Stimulated activated CD8-positive, alpha-beta memory T cell treated with anti-CD3 and anti-CD28 coated beads, Interleukin-4, amount 100 ng/mL, for 4 hours (primary cell): ENCODE results near the gene SETBP1.

Experiments used
- DNase-seq, 2 donors: peaks; one replicate each; pipeline ENCODE4 v3.0.0-alpha.2; 2020; ENCODE audit warnings: low read depth in 2 of 2, low spot score in 1 of 2

The SETBP1 gene

GRCh38 chr18:44959013-44959412, 278.3 kb downstream of the SETBP1 start:
- DNase-seq: no peak

DNA sequence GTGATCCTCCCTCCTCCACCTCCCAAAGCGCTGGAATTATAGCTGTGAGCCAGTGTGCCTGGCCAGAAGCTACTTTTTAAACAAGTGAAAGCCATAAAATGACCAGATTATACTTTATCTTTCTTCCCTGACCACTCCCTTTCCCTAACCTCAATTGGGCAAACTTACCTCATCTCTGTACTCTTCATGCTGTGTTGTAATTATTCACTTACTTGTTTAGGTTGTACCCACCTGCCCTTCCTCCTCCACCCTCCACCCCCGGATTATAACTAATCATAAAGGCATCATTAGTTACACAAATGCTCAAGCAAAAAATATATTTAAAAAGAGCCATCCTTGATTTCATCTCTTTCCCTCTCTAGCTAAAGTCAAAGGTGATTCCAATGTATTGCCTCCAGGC, 279.9 kb downstream of the SETBP1 start:
- DNase-seq: no peak

DNA sequence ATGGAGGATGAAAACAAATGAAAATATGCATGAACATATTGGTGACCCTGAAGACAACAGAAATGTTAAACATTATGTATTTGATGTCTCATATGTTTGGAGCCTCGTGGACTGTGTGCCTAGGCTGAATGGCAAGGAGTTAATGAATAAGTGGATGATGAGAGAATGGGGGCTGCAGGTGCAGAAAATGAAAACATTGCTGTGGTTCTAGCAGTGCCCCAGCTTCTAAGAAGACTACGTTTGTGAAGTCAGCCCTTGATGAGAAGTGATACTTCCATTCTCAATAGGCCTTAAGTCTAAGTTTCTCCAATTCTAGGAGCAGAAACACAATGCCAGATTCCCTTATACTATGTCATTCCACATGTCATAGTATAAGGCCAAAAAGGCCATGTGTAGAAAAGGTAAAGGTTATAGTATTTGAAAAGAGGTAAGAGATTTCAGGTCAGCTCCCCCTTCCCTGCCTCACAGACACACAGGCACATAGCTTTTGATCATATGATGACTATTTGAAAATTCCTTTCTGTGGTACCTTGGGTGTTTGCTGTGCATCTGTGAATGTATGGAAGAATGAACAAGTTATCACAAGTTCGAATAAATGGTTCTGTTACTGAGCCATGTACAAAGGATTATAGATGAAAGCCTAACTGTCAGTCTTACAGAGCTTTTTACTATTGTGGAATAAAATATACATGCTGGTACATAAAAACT, 280.8 kb downstream of the SETBP1 start:
- no peak for DNase-seq

GRCh38 chr18:44967599-44967998, 286.9 kb downstream of the SETBP1 start:
- no peak for DNase-seq

DNA sequence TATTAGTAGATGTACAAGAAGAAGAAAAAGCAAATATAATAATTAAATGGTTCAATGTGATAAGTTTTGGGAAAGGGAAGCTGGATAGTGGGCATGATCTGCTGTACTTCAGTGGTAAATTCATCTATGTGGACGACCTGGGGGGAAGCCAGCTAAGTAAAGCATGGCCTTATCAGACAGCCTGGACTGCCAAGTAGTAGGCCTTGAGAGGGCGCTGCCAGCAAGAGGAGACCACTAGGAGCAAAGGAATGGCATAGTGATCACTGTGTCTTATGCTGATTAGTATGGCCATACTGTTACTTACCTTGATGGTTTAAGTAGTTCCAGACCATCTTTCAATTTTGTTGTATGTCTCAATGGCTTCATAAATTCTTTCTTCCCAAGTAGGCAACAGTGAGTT, 287.6 kb downstream of the SETBP1 start:
- DNase-seq: no peak

GRCh38 chr18:44969214-44969795, 288.6 kb downstream of the SETBP1 start:
- no peak for DNase-seq

DNA sequence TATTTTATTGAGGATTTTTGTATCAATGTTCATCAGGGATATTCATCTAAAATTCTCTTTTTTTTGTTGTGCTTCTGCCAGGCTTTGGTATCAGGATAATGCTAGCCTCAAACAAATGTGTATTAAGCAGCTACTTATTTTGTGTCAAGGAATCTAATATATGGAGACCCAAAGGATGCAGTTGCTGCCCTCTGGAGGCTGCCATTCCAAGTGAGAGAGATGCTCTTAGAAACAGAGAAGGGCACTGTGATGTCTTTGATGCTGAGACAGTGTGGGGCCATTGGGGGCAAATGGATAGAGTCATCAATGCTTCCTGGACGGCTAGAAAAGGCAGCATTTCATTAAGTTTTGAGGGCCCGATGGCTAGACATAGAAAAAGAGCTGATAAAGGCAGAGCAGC, 292.6 kb downstream of the SETBP1 start:
- no peak for DNase-seq

- DNase-seq: no peak
These were observed 293.5 kb downstream of the SETBP1 start for GRCh38 chr18:44974174-44974573.

GRCh38 chr18:44977856-44978255, 297.2 kb downstream of the SETBP1 start:
- no peak for DNase-seq

DNA sequence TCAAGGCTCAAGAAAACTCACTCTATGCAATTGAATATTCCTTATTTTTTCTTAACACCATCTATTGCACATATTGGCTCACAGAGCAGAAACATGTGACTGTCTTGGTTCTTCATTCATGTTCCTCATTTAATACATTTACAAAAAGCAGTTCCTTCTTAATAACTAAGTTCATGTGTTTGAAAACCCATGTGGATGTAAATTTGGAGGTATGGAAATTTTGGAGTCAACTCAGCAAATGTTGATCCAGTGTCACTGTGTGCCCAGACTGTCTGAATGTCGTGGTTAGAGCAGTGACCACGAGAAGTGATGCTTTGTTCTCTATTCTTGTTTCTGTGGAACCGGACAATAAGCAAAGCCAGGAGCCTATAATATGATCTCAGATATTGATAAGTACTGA, 299.1 kb downstream of the SETBP1 start:
- no peak for DNase-seq

DNA sequence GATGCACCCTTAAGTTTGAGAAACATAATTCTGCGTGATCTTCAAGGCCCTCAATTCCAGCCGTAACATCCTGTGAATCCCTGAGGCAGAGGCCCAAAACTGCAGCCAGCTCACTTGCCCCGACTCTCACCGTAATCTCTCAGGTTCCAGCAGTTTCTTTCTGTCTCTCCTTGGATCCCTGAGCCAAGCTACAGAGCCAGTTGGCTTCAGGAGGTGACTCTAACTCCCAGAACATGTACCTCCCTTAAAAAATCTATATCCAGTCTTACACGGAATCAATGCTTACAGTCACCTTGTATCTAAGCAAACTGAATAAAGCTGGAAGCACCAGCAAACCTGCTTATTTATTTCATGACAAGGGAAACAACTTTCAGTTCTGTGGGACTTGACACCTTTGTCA, 300.4 kb downstream of the SETBP1 start:
- no peak for DNase-seq

DNA sequence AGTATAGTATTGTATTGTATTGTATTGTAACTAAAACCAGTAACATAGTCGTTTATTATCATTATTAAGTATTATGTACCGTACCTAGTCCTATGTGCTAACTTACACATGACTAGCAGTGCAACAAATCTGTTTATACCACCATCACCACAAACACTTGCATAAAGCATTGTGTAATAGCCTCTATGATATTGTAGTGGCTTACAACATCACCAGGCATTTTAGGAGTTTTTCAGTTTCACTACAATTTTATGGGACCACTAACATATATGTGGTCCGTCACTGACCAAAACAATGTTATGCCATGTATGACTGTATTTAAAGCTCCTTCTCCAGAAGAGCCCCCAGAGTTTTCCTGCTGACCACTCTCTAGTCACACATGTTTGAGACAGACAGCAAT, 306.2 kb downstream of the SETBP1 start:
- no peak for DNase-seq

- no peak for DNase-seq
These were observed 306.7 kb downstream of the SETBP1 start for GRCh38 chr18:44987371-44987770.

DNA sequence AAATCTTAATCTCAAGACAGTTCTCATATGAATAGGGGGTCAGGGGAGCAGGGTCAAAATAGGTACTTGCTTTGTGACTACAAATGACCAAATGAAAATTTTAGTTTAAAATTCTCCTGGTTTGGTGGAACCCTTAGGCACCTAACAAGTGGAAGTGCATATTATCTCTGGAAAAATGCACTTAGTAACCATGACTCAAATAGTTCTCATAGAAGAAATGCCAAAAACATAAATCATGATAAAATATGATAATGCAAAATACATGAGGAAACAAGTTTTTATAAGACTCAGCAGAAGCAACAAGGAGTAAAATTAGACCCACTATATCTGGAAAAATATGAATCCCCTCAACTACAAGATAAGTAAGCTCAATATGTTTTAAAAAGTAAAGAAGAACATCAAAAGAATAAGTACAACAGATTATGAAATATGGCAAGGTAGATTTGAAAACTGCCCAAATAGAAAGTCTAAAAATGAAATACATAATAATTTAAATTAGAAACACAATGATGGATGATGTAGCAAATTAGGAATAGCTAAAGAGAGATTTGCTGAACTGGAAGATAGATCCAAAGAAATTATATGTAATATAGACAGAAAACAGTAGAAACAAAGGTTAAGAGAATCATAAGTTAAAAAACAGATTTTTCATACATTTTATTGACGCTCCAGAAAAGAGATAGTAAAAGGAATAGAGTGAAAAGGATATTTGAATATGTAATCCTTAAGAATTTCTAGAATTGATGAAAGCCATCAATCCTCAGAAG, 308.3 kb downstream of the SETBP1 start:
- DNase-seq: no peak

GRCh38 chr18:44996261-44996660, 315.6 kb downstream of the SETBP1 start:
- no peak for DNase-seq

- no peak for DNase-seq
These were observed 316.5 kb downstream of the SETBP1 start for GRCh38 chr18:44997174-44997573.

GRCh38 chr18:44998360-44998759, 317.7 kb downstream of the SETBP1 start:
- no peak for DNase-seq

DNA sequence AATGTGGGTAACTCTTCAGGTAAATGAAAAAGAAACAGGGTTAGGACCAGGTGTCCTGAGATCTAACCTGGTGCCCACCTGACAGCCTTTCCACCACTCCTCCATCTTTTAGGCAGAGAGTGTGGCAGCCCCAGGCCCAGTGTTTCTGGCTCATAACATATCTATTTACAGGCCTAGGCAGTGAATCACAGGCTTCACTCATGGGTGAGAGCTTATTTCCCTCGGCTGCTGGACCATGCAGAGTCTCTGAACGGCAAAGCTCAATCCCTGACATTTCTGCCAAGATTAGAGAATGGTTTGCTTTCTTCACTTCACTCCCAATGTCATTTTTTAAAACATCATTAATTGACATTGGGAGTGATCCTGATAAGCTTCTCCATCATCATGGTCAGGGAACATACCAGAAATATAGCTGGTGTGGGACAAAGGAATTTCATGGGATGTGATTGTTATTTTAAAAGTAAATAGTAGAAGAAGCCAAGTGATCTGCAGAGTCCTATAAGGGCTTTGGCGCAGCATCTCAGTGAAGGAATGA, 323.9 kb downstream of the SETBP1 start:
- no peak for DNase-seq

- DNase-seq: no peak
These were observed 326.2 kb downstream of the SETBP1 start for GRCh38 chr18:45006934-45007333.

DNA sequence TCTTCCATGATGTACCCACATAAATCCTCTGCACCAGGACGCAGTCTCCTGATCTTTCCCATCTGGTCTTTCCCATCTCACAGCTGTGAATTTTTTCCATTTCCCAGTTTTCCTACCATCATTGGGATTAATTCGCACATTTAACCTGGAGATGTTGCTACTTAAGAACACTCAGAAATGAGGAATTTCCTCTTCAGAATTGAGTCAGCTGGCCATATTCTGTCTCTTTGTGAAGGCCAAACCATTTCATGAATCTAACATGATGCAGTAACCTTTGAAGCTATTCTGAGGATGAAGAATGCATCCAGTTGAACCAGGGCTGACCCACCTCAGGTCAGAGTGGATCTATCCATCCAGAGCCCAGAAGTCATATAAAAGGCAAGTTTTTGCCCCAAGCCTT, 326.8 kb downstream of the SETBP1 start:
- no peak for DNase-seq

- no peak for DNase-seq
These were observed 328.2 kb downstream of the SETBP1 start for GRCh38 chr18:45008694-45009413.

GRCh38 chr18:45009756-45010155, 329.1 kb downstream of the SETBP1 start:
- no peak for DNase-seq
